Cardiac muscle cell (in vitro differentiated cells and primary cell): ENCODE data around the gene CMTM6. TPM values are rescaled to one million over a fixed set of nuclear protein-coding genes. Genes with fewer than 3 reads are reported as not detected.

Source experiments
- DNase-seq, 2 donors: peaks; one replicate each; pipeline versions ENCODE4 v3.0.0 to v3.0.0-alpha.2; 2010 to 2017; ENCODE audit warnings: low read depth in 1 of 2, low spot score in 1 of 2
- H3K27ac ChIP-seq: fragments of 200-600 bp; sonication (generic); 2 replicates; pipeline ENCODE4 v1.5.1; 2016
- H3K27me3 ChIP-seq: fragments of 200-600 bp; sonication (generic); 2 replicates; pipeline ENCODE4 v1.6.0; 2016; ENCODE audit warnings: control low read depth
- H3K36me3 ChIP-seq: fragments of 200-600 bp; sonication (generic); 2 replicates; pipeline ENCODE4 v1.5.1; 2016; ENCODE audit warnings: control low read depth
- H3K4me1 ChIP-seq: fragments of 200-600 bp; sonication (generic); 2 replicates; pipeline ENCODE4 v1.8.1; 2017; ENCODE audit warnings: low read depth, mild to moderate bottlenecking, mixed run types
- H3K4me3 ChIP-seq: fragments of 200-600 bp; sonication (generic); 2 replicates; pipeline ENCODE4 v1.5.1; 2016; ENCODE audit warnings: mild to moderate bottlenecking
- H3K9me3 ChIP-seq: fragments of 200-600 bp; sonication (generic); 2 replicates; pipeline ENCODE4 v1.5.1; 2017; ENCODE audit warnings: low read depth, mild to moderate bottlenecking, control low read depth
- CTCF ChIP-seq: IDR thresholded peaks from 2 replicates; pipeline ENCODE4 v1.5.1; 2012; ENCODE audit warnings: low read depth, mild to moderate bottlenecking, low read length
- polyA plus RNA-seq: library from polyadenylated mRNA; unstranded; fragments of >200 nt; fragmentation: Nextera tagmentation; extraction: Ambion mirVana; gene quantifications from 2 replicates; pipeline ENCODE4 v1.2.1, GENCODE V29; 2016
- total RNA-seq: library from RNA; depleted of rRNA; stranded (reverse); fragments of >200 nt; gene quantifications from 2 replicates; pipeline ENCODE4 v1.2.3, GENCODE V29; 2016

CMTM6 gene
- total and polyA plus RNA-seq, 2 experiments from 2014 or later = 24.5 to 39.9 TPM

GRCh38 chr3:32499585-32499984 is 3.1 kb downstream of the CMTM6 start:
- H3K27me3 ChIP-seq = no peaks in the 10 kb centered on the region
- H3K36me3 ChIP-seq = no peaks in the 10 kb centered on the region
- H3K4me3 ChIP-seq = no peak overlapping the region
- H3K4me1 ChIP-seq = peaks cover 13% of the 10 kb centered on the region
- no peak overlapping the region for H3K27ac ChIP-seq
- no peaks in the 10 kb centered on the region for H3K9me3 ChIP-seq
- no peak for DNase-seq
- TF ChIP-seq CTCF = no peak

DNA sequence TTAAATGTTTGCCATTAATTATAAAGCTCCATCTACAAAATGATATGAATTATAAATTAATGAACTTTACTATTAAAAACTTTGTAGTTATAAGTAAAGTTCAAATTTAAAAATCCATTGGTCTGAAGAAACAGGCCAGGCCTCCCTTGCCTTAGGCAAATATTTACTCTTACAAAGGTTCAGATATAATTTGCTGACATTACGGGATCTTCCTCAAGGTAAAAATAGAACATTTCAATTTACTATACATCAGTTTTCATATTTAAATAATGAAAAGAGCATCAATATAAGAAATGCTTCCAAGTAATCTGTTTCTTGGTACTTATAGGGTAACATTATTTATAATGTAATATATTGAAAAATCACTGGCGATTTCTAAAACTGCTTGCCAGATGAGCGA is 3.7 kb downstream of the CMTM6 start:
- DNase-seq = no peak
- Histone ChIP-seq H3K27me3 (no peaks in the 10 kb centered on the region), H3K4me1 (peaks cover 18% of the 10 kb centered on the region), H3K4me3 (no peak overlapping the region), H3K9me3 (no peaks in the 10 kb centered on the region), H3K27ac (no peak overlapping the region), H3K36me3 (no peaks in the 10 kb centered on the region)
- no peak for TF ChIP-seq CTCF

- no peaks in the 10 kb centered on the region for H3K36me3 ChIP-seq
- H3K27ac ChIP-seq = no peak overlapping the region
- TF ChIP-seq CTCF = no peak
- no peaks in the 10 kb centered on the region for H3K27me3 ChIP-seq
- no peaks in the 10 kb centered on the region for H3K9me3 ChIP-seq
- H3K4me1 ChIP-seq = peaks cover 25% of the 10 kb centered on the region
- H3K4me3 ChIP-seq = no peak overlapping the region
- DNase-seq = no peak
Observed at GRCh38 chr3:32498252-32498651, 4.4 kb downstream of the CMTM6 start.

GRCh38 chr3:32495609-32496008 is 7.0 kb downstream of the CMTM6 start:
- H3K4me1 ChIP-seq = peaks cover 22% of the 10 kb centered on the region
- no peaks in the 10 kb centered on the region for H3K27me3 ChIP-seq
- H3K4me3 ChIP-seq = no peak overlapping the region
- no peak overlapping the region for H3K27ac ChIP-seq
- DNase-seq = no peak
- no peaks in the 10 kb centered on the region for H3K36me3 ChIP-seq
- no peak for TF ChIP-seq CTCF
- no peaks in the 10 kb centered on the region for H3K9me3 ChIP-seq

DNA sequence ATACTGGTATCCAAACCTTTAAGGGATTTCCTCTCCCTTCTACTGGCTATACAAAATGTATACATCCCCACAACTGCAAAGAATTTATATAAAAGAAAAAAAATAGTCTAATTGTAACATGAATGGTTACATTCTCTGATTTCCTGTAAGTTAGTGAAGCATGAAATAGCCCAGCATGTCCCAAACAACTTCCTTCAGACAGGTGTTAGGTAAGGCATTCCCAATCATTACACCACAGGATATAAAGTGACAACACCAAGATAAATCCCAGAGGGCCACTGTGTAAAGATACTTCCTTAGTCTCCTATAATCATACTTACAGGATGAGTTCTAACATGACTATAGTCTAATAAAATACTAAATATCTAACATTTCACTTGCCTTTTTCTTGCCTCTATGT is 7.6 kb downstream of the CMTM6 start:
- TF ChIP-seq CTCF = no peak
- no peak overlapping the region for H3K27ac ChIP-seq
- H3K4me1 ChIP-seq = peaks cover 22% of the 10 kb centered on the region
- no peaks in the 10 kb centered on the region for H3K27me3 ChIP-seq
- no peaks in the 10 kb centered on the region for H3K36me3 ChIP-seq
- H3K9me3 ChIP-seq = no peaks in the 10 kb centered on the region
- H3K4me3 ChIP-seq = no peak overlapping the region
- no peak for DNase-seq
